Panc1 (cell line): Measurements from ENCODE around the gene RSPH6A.

ENCODE experiments used
- POLR2AphosphoS5 ChIP-seq: IDR thresholded peaks from 2 replicates; pipeline ENCODE4 v1.6.1; 2012; ENCODE audit warnings: mild to moderate bottlenecking, low read depth, low read length, moderate library complexity
- SIN3A ChIP-seq: IDR thresholded peaks from 2 replicates; pipeline ENCODE4 v1.6.1; 2012; ENCODE audit warnings: low read depth, mild to moderate bottlenecking, low read length, moderate library complexity, borderline replicate concordance; ENCODE audit not compliant: insufficient read depth
- TCF7L2 ChIP-seq: IDR thresholded peaks from 2 replicates; pipeline ENCODE4 v1.6.1; 2011; ENCODE audit warnings: mild to moderate bottlenecking, low read depth, low read length, inconsistent platforms
- TF ChIP-seq, protein P1 (sequence below): fragments of 450-650 bp; IDR thresholded peaks from 2 replicates; pipeline ENCODE4 v1.5.1; 2017; ENCODE audit warnings: mild to moderate bottlenecking
- TF ChIP-seq, protein P2 (sequence below), 2 experiments: IDR thresholded peaks; 2 replicates each; pipeline ENCODE4 v1.6.1; 2011 to 2012; ENCODE audit warnings: low read depth in 2 of 2, control low read depth in 1 of 2, low read length in 1 of 2, mild to moderate bottlenecking in 1 of 2, moderate library complexity in 1 of 2; ENCODE audit not compliant: insufficient read depth in 1 of 2

DNA sequence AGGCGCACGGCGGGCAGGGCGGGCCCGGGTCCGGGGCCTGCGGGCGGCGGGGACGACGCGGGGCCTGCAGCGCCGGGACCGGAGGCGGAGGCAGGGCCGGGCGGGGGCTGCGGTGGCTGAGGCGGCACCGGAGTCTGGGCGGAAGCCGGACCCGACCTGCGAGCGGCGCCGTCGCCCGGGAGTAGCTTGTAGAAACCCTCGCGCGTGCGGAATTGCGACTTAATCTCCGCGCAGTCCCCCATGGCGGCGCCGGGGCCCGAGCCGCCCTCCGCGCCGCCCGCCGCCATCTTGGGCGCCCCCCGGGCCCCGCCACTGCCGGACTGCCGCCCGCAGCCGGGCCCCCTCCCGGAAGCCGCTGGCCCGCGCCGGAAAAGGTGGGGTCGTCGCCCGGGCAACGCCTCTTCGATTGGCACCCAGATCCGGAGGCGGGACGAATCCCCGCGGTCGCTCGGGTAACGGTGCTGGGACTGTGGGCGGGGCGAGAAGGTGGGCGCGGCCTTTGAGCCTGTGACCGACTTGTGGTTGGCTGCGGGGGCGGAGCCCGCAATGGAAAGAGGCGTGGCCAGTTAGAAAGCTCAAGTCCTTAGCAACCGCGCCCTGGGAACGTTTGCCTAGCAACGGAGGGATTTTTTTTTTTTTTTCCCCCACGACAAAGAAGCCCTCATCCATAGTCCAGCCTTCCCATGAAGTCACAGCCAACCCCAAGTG is 22.5 kb downstream of the RSPH6A start, which contains the start of gene DMWD:
- TF ChIP-seq, protein P1, sequence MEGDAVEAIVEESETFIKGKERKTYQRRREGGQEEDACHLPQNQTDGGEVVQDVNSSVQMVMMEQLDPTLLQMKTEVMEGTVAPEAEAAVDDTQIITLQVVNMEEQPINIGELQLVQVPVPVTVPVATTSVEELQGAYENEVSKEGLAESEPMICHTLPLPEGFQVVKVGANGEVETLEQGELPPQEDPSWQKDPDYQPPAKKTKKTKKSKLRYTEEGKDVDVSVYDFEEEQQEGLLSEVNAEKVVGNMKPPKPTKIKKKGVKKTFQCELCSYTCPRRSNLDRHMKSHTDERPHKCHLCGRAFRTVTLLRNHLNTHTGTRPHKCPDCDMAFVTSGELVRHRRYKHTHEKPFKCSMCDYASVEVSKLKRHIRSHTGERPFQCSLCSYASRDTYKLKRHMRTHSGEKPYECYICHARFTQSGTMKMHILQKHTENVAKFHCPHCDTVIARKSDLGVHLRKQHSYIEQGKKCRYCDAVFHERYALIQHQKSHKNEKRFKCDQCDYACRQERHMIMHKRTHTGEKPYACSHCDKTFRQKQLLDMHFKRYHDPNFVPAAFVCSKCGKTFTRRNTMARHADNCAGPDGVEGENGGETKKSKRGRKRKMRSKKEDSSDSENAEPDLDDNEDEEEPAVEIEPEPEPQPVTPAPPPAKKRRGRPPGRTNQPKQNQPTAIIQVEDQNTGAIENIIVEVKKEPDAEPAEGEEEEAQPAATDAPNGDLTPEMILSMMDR: no peak
- TF ChIP-seq TCF7L2 (no peak), POLR2AphosphoS5 (peak; percentile 45; the same call in 1 of the 2 replicates), SIN3A (no peak)
- TF ChIP-seq, protein P2, sequence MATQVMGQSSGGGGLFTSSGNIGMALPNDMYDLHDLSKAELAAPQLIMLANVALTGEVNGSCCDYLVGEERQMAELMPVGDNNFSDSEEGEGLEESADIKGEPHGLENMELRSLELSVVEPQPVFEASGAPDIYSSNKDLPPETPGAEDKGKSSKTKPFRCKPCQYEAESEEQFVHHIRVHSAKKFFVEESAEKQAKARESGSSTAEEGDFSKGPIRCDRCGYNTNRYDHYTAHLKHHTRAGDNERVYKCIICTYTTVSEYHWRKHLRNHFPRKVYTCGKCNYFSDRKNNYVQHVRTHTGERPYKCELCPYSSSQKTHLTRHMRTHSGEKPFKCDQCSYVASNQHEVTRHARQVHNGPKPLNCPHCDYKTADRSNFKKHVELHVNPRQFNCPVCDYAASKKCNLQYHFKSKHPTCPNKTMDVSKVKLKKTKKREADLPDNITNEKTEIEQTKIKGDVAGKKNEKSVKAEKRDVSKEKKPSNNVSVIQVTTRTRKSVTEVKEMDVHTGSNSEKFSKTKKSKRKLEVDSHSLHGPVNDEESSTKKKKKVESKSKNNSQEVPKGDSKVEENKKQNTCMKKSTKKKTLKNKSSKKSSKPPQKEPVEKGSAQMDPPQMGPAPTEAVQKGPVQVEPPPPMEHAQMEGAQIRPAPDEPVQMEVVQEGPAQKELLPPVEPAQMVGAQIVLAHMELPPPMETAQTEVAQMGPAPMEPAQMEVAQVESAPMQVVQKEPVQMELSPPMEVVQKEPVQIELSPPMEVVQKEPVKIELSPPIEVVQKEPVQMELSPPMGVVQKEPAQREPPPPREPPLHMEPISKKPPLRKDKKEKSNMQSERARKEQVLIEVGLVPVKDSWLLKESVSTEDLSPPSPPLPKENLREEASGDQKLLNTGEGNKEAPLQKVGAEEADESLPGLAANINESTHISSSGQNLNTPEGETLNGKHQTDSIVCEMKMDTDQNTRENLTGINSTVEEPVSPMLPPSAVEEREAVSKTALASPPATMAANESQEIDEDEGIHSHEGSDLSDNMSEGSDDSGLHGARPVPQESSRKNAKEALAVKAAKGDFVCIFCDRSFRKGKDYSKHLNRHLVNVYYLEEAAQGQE (IDR thresholded peaks at IDR 0.05; ENCODE audit: insufficient read depth in 1 of 2, low read depth in 2 of 2, low read length in 1 of 2): no peak
